ENCODE data around the gene PTPRG. TPM values are rescaled to one million over a fixed set of nuclear protein-coding genes. Genes with fewer than 3 reads are reported as not detected.

PTPRG gene
- total and polyA plus RNA-seq, 4 donors: 3.6 to 35.6 (median 8.1) TPM

DNA sequence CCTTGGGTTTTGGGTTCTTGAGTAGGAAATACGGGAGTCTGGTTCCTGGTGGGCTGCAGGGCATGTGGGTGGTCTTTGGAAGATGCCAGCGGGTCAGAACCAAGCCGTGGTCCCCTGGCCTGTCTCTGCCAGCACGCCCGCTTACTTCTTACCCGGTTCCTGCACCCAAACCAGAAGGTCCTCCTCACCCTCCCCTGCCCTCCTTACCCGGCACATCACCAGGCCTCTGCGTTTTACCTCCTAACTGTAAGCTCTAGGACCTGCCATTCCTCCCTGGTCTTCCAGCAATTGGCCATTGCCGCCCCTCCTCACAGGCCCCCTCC lies 628.0 kb downstream of the PTPRG start:
- no peak overlapping the region for H3K27ac ChIP-seq (ENCODE audit: low read depth in 1 of 2, low read length in 2 of 2)
- peaks cover 0 to 20% (median 6%) of the 10 kb centered on the region in 4 donors for H3K4me1 ChIP-seq (ENCODE audit: control insufficient read depth in 4 of 4, insufficient read depth in 4 of 4, low read length in 3 of 4)
- H3K36me3 ChIP-seq (ENCODE audit: control insufficient read depth in 4 of 4, insufficient read depth in 3 of 4, low read depth in 1 of 4, low read length in 3 of 4): peaks cover 0 to 2% (median 0%) of the 10 kb centered on the region in 4 donors
- H3K9ac ChIP-seq (ENCODE audit: low read depth in 1 of 2, low read length in 2 of 2): no peak overlapping the region
- TF ChIP-seq HNF4A (conservative IDR thresholded peaks at IDR 0.05) (no peak), TAF1 (conservative IDR thresholded peaks at IDR 0.05) (no peak)
- TF ChIP-seq, protein P1, sequence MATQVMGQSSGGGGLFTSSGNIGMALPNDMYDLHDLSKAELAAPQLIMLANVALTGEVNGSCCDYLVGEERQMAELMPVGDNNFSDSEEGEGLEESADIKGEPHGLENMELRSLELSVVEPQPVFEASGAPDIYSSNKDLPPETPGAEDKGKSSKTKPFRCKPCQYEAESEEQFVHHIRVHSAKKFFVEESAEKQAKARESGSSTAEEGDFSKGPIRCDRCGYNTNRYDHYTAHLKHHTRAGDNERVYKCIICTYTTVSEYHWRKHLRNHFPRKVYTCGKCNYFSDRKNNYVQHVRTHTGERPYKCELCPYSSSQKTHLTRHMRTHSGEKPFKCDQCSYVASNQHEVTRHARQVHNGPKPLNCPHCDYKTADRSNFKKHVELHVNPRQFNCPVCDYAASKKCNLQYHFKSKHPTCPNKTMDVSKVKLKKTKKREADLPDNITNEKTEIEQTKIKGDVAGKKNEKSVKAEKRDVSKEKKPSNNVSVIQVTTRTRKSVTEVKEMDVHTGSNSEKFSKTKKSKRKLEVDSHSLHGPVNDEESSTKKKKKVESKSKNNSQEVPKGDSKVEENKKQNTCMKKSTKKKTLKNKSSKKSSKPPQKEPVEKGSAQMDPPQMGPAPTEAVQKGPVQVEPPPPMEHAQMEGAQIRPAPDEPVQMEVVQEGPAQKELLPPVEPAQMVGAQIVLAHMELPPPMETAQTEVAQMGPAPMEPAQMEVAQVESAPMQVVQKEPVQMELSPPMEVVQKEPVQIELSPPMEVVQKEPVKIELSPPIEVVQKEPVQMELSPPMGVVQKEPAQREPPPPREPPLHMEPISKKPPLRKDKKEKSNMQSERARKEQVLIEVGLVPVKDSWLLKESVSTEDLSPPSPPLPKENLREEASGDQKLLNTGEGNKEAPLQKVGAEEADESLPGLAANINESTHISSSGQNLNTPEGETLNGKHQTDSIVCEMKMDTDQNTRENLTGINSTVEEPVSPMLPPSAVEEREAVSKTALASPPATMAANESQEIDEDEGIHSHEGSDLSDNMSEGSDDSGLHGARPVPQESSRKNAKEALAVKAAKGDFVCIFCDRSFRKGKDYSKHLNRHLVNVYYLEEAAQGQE (IDR thresholded peaks at IDR 0.05): no peak
- H3K27me3 ChIP-seq (ENCODE audit: control insufficient read depth in 4 of 4, insufficient read depth in 4 of 4, low read length in 3 of 4): no peaks in the 10 kb centered on the region
- no peak overlapping the region for H3K4me3 ChIP-seq (ENCODE audit: low read depth in 1 of 3, low read length in 3 of 3)
- 92% methylated on average over 9 of the region's 9 CpGs for WGBS
- DNase-seq (ENCODE audit: low spot score): no peak
- H3K9me3 ChIP-seq (ENCODE audit: control insufficient read depth in 4 of 4, low read length in 3 of 4): no peaks in the 10 kb centered on the region

DNA sequence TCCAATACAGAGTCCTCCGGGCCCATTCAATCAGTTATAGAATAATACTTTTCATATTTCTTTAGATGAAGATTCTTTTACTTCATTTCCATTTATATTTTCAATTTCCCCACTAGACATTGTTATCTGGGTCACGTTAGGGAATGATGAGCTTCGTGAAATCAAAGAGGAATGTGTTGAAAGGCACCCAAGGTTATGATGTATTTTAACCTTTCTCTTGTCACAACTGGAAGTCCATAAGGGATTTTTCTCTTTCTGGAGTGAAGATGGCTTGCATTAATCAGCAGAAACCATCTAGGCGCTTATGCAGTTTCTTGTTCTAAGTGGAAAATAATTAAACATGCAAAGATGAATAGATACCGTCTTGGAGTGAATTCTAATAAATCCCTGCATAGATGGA lies 631.5 kb downstream of the PTPRG start:
- Histone ChIP-seq H3K4me3 (ENCODE audit: low read depth in 1 of 3, low read length in 3 of 3) (no peak overlapping the region), H3K9me3 (ENCODE audit: control insufficient read depth in 4 of 4, low read length in 3 of 4) (no peaks in the 10 kb centered on the region), H3K27ac (ENCODE audit: low read depth in 1 of 2, low read length in 2 of 2) (no peak overlapping the region), H3K4me1 (ENCODE audit: control insufficient read depth in 4 of 4, insufficient read depth in 4 of 4, low read length in 3 of 4) (peaks cover 0 to 14% (median 2%) of the 10 kb centered on the region in 4 donors), H3K27me3 (ENCODE audit: control insufficient read depth in 4 of 4, insufficient read depth in 4 of 4, low read length in 3 of 4) (no peaks in the 10 kb centered on the region), H3K9ac (ENCODE audit: low read depth in 1 of 2, low read length in 2 of 2) (no peak overlapping the region), H3K36me3 (ENCODE audit: control insufficient read depth in 4 of 4, insufficient read depth in 3 of 4, low read depth in 1 of 4, low read length in 3 of 4) (peaks cover 0 to 2% (median 0%) of the 10 kb centered on the region in 4 donors)
- TF ChIP-seq HNF4G (IDR thresholded peaks at IDR 0.05) (no peak), GABPA (IDR thresholded peaks at IDR 0.05 in 1 of 2, conservative IDR thresholded peaks at IDR 0.05 in 1 of 2) (no peak), YY1 (IDR thresholded peaks at IDR 0.05) (no peak), HNF4A (conservative IDR thresholded peaks at IDR 0.05) (no peak)
- TF ChIP-seq, protein P2, sequence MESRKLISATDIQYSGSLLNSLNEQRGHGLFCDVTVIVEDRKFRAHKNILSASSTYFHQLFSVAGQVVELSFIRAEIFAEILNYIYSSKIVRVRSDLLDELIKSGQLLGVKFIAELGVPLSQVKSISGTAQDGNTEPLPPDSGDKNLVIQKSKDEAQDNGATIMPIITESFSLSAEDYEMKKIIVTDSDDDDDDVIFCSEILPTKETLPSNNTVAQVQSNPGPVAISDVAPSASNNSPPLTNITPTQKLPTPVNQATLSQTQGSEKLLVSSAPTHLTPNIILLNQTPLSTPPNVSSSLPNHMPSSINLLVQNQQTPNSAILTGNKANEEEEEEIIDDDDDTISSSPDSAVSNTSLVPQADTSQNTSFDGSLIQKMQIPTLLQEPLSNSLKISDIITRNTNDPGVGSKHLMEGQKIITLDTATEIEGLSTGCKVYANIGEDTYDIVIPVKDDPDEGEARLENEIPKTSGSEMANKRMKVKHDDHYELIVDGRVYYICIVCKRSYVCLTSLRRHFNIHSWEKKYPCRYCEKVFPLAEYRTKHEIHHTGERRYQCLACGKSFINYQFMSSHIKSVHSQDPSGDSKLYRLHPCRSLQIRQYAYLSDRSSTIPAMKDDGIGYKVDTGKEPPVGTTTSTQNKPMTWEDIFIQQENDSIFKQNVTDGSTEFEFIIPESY (IDR thresholded peaks at IDR 0.05): no peak
- TF ChIP-seq, protein P3, sequence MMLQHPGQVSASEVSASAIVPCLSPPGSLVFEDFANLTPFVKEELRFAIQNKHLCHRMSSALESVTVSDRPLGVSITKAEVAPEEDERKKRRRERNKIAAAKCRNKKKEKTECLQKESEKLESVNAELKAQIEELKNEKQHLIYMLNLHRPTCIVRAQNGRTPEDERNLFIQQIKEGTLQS (IDR thresholded peaks at IDR 0.05): no peak
- no peak for DNase-seq (ENCODE audit: low spot score)
- WGBS: 73% methylated on average over 5 of the region's 5 CpGs

GRCh38 chr3:62193586-62194345 lies 632.4 kb downstream of the PTPRG start:
- no peaks in the 10 kb centered on the region for H3K27me3 ChIP-seq (ENCODE audit: control insufficient read depth in 4 of 4, insufficient read depth in 4 of 4, low read length in 3 of 4)
- H3K4me3 ChIP-seq (ENCODE audit: low read depth in 1 of 3, low read length in 3 of 3): no peak overlapping the region
- H3K4me1 ChIP-seq (ENCODE audit: control insufficient read depth in 4 of 4, insufficient read depth in 4 of 4, low read length in 3 of 4): peaks cover 0 to 14% (median 2%) of the 10 kb centered on the region in 4 donors
- DNase-seq (ENCODE audit: low spot score): no peak
- peak overlapping the region in 1 of 2 donors; percentile 6 for H3K9ac ChIP-seq (ENCODE audit: low read depth in 1 of 2, low read length in 2 of 2)
- peaks cover 0 to 2% (median 0%) of the 10 kb centered on the region in 4 donors for H3K36me3 ChIP-seq (ENCODE audit: control insufficient read depth in 4 of 4, insufficient read depth in 3 of 4, low read depth in 1 of 4, low read length in 3 of 4)
- H3K9me3 ChIP-seq (ENCODE audit: control insufficient read depth in 4 of 4, low read length in 3 of 4): no peaks in the 10 kb centered on the region
- peak in 1 of 2 donors; percentile 16 for TF ChIP-seq RAD21 (IDR thresholded peaks at IDR 0.05)
- peak; percentile 92 for TF ChIP-seq YY1 (IDR thresholded peaks at IDR 0.05)
- TF ChIP-seq RXRA (IDR thresholded peaks at IDR 0.05): peak; percentile 43 to 54
- TF ChIP-seq, protein P1 (IDR thresholded peaks at IDR 0.05): no peak
- peak; percentile 69 for TF ChIP-seq SP1 (IDR thresholded peaks at IDR 0.05)
- TF ChIP-seq FOXA2 (IDR thresholded peaks at IDR 0.05): peak; percentile 59
- TF ChIP-seq, protein P3 (IDR thresholded peaks at IDR 0.05): no peak
- peak; percentile 23 to 30 for TF ChIP-seq HNF4A (conservative IDR thresholded peaks at IDR 0.05)
- WGBS: 63% methylated on average over 10 of the region's 10 CpGs
- peak overlapping the region; percentile 55 to 58 for H3K27ac ChIP-seq (ENCODE audit: low read depth in 1 of 2, low read length in 2 of 2)

Data from liver (tissue), 9 donors.